LNCAP (cell line): ENCODE results near the gene HSDL1.

ENCODE experiments used
- TF ChIP-seq, protein P1 (sequence below): fragments of 450-650 bp; IDR thresholded peaks from 2 replicates; pipeline ENCODE4 v1.5.1; 2017; ENCODE audit warnings: mild to moderate bottlenecking

The HSDL1 gene

DNA sequence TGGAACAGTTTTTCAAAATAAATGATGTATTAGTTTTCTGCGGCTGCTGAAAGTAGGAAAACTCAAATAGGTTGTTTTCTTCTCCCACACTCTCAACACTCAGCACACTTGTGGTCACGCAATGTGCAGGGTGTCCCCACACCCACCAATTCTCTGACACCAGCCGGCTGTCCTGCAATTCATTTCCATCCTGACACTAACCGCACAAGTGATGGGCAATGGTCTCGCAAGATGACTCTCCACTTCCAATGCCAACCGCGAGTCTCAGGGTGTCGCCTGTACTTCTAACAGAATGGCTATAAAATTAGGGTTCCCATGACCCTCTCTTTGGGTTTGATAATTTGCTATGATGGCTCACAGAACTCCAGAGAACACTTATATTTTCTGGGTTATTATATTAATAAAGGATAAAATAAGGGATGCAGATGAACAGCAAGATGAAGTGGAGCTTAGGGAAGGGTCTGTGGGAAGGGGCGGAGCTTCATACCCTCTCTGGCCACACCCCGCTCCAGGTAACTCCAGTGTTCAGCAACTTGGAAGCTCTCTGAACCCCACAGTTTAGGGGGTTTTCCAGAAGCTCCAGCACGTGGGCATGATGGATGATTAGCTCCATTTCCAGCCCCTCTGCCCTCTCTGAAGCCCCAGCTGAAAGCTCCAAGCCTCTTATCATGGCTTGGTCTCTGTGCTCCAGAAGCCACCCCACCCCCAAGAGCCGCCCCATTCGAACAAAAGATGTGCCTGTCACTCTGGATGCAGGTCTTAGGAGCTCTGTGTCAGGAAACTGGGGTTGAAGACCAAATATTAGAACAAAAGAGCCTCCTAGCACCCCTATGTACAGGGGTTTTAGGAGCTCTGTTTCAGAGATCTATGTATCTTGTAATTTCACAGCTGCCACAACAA is 22.1 kb upstream of the HSDL1 start:
- TF ChIP-seq, protein P1, sequence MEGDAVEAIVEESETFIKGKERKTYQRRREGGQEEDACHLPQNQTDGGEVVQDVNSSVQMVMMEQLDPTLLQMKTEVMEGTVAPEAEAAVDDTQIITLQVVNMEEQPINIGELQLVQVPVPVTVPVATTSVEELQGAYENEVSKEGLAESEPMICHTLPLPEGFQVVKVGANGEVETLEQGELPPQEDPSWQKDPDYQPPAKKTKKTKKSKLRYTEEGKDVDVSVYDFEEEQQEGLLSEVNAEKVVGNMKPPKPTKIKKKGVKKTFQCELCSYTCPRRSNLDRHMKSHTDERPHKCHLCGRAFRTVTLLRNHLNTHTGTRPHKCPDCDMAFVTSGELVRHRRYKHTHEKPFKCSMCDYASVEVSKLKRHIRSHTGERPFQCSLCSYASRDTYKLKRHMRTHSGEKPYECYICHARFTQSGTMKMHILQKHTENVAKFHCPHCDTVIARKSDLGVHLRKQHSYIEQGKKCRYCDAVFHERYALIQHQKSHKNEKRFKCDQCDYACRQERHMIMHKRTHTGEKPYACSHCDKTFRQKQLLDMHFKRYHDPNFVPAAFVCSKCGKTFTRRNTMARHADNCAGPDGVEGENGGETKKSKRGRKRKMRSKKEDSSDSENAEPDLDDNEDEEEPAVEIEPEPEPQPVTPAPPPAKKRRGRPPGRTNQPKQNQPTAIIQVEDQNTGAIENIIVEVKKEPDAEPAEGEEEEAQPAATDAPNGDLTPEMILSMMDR, result no peak

DNA sequence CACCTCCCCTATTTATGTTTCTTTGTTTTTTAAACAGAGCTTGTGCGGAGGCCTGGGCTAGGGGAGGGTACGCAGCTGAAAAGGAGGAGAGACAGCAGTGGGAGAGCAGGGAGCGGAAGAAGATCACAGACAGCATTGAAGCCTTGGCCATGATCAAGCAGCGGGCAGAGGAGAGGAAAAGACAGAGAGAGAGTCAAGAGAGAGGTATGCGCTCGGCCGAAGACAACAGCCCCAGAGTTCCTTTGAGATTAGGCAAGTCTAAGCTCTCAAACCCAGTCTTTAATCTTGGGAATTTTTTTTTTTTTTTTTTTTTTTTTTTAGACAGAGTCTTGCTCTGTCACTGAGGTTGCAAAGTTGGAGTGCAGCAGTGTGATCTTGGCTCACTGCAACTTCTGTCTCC is 20.8 kb upstream of the HSDL1 start:
- TF ChIP-seq, protein P1, result no peak

DNA sequence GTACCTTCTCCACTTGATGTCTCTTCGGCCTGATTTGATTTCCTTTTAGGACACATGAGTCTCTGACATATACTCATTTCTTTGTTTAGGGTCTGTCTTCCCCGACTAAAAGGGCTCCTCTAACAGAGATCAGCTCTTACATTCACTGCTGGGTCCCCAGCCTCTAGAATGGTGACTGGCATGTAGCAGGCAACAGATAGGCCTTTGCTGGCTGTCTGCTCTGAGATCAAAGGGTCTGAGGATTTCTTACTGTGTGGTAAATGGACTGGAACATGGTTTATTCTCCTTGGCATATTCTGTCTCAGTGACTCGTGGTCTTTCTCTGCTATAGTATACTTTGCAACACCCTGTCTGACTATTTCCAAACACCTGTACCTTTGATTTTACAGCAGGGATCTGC is 16.8 kb upstream of the HSDL1 start:
- TF ChIP-seq, protein P1, result no peak

DNA sequence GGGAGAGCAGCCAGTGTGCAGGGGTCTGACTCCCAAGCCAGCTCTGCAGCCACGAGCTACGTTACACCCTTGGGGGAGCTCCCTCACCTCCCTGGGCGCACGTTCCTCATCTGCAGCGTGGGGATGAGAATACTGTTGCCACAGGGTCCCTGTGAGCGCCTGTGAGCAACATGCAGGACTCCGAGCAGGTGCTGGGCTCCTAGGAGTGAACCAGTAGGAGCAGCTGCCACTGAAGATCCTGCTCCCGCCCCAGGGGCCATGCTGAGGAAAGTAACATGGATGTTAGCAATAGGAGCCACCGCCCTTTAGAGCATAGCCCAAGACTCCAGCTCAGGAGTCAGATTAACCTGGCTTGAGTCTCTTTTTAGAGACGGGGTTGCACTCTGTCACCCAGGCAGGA is 16.1 kb upstream of the HSDL1 start:
- TF ChIP-seq, protein P1, result no peak

DNA sequence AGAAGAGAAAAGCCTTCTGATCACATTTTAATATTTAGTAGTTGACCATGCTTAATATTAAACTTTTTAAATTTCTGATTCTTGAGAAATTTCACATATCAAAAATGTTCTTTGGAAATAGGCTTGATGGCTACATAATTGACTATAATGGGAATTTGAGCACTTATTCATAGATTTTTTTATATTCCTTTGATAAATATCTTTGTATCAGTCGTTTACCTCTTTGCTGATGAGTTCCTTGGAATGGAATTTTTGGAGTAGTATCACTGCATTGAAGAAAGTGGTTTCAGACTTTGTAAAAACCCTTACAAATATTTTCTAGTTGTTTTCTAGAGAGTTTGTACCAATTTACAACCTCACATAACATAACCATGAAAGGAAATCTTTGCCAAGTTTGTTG is 14.8 kb upstream of the HSDL1 start:
- TF ChIP-seq, protein P1, result no peak

DNA sequence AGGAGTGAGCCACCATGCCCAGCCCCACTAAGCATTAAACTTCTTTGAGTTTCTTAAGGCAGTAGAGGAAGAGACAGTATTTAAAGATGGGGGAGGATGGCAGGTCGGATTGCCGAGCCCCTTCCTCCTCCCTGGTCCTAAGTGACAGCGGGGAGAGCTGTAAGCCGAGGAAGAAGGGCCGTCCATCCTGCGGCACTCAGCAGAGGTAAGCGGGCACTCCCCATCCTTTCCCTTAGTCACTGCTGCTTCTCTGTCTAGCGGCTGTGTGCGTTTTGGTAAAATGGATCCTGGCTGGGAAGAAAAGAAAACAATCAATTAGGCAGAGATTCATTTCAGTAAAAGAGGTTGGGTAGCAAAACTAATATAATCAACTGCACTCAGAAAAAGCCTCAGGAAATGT is 14.0 kb upstream of the HSDL1 start:
- TF ChIP-seq, protein P1, result no peak

DNA sequence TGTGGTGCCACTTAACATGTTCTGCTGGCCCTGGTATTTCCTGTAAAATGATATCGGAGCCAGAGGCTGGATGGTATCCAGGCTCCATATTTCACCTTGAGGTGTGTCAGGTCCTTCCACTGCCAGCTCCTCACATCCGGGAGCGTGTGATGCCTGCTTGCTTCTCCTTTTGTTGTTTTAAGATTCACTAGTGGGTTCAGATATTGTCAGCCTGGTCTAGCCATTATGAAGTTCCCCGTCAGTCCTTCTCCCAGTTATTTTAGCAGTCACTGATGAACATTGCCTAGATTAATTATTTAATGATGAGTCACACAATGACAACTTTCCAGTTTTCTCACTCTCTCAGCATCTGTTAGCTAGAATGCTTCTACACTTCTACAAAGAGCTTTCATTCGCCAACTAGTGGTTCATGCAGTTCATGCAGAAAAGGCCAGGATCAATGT is 11.4 kb upstream of the HSDL1 start:
- TF ChIP-seq, protein P1, result no peak
